D341Med (cell line): ENCODE results near the gene CDC6.

ENCODE experiments used
- DNase-seq: peaks from one replicate; pipeline ENCODE4 v3.0.0; 2012; ENCODE audit warnings: low spot score

Gene CDC6

DNA sequence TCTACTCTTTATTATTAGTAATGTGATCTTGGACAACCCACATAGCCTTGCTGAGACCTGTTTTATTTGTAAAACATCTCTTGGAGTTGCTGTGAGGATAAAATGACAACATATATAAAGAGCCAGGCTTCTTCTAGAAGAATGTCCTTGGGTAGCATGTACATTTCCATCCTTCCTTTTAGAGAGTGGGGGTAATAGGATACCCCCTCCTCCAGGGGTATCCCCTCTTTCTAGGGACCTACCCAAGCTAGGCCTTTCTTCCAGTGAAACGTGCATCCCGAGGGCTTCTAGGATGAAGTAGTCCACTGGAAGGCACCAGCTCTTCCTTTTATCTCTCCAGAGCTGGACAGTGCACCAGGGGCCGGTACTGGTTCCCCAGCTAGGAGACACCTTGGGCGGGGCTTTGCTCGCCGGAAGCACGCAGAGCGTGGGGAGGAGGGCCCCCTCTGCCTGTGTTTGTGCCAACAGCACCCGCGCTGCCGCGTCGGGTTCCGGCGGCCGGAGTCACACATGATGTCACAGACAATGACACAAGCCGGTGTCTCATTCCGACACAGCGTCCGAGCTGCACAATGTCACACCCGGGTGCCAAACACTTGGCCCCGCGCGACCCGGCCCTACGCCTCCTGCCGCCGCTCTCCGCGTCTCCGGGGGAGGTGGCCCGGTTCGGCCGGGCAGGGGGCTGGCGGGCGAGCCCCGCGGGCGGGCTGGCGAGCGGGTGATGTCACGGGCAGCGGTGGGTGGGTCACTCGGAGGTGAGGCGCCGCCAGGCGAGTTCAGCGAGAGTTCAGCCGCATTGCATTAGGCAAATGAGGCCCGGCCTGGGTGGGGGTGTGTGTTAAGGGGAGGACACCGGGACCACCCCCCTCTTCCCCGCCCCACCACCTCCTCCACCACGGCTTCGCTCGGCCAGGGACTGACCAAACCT, 53.5 kb downstream of the CDC6 start:
- peak; percentile 77 for DNase-seq

DNA sequence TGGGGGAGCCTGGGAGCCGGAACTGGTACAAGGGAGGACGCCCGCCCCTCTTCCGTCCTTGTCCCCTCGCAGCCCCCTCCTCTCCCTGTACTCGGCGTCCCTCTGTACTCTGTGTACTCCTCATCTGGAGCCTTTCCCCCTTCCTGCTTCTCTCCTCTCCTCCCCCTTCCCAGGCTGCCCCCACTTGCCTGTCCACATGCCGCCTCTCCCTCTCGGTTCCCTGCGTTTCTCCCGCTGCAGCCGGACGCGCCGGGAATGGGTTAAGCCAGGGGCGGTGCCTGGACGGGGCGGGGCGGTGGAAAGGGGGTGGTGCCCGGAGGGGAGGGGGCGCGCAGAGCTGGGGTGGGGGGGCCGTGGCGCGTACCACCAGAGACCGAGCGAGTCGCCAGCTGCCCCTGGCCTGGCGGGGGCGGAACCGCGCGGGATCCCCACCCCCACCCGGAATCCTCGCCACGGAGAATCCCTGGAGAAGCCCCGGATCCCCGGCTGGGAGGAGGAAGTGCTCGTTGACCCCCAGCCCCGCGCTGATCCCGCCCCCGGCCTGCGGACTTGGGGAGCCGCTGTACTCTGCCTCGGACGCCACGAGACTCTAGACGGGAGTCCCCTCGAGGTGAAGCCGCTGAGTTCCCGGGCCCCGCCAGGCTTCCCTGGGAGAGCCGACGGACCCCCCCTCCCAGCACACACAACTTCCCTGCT, 54.3 kb downstream of the CDC6 start:
- peak; percentile 90 for DNase-seq

DNA sequence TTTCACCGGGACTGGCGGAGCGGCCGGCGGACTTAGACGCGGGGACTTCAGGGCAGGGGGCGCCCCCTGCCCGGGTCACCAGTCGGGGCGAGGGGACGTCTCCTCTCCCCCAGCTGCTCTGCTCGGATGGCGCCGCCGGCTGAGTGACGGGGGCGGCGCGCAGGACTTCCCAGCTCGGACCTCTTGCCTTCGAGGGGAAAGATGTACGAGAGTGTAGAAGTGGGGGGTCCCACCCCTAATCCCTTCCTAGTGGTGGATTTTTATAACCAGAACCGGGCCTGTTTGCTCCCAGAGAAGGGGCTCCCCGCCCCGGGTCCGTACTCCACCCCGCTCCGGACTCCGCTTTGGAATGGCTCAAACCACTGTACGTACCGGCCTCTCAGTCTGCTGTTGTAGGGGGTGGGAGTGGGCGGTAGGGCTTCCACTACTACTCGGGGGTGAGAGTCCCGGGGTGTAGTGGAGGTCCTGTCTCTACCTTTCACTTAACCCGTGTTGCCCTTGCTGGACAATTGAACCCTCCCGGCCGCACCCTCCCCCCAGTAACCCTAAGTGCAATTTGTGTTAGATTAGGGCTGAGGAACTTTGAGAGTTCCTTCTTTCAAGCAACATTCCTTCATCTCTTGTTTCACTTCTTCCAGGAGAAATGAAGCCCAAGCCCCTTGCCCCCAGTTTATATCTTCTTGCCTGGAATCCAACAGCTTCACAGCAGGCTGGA, 55.0 kb downstream of the CDC6 start:
- no peak for DNase-seq

DNA sequence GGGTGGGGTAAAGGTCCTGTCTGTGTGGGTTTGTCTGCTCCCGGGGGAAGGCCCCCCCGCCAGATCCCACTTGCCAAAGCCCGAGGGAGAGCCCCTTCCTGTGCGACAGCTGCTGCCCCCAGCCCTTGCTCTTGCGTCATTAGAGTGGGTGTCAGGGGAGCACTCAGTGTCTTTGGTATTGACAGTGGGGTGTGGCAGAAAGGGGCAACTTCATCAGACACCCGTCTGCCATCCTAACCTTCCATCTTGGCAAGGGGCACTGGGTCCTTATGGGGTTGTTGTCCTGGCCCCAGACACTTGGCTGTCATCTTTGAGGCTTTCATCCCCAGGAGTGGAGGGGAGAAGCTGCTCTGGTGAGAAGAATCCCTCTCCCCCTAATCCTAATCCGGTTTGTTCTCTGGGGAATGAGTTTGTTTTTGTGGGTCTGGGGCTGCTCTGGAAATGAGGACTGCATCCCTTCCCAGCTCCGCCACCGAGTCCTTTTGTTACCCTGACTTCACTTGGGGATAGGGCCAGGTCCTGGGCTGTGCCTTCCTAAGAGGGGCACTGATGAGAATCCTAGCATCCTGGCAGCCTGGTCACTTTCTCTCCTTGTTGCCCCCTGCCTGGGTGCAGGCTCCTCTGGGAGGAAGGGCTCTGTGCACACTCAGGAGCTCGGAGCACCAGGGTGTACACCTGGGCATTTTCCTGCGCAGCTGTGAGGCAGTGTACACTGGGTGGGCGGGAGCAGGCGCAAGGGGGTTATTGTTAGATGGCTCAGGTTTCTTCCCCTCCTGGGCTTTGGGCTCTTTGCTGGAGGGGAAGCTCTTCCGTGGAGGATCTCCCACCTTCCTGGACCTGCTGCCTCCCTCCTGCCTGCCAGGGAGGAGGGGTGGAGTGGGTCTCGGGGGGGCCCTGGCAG, 55.8 kb downstream of the CDC6 start:
- DNase-seq: peak; percentile 86

DNA sequence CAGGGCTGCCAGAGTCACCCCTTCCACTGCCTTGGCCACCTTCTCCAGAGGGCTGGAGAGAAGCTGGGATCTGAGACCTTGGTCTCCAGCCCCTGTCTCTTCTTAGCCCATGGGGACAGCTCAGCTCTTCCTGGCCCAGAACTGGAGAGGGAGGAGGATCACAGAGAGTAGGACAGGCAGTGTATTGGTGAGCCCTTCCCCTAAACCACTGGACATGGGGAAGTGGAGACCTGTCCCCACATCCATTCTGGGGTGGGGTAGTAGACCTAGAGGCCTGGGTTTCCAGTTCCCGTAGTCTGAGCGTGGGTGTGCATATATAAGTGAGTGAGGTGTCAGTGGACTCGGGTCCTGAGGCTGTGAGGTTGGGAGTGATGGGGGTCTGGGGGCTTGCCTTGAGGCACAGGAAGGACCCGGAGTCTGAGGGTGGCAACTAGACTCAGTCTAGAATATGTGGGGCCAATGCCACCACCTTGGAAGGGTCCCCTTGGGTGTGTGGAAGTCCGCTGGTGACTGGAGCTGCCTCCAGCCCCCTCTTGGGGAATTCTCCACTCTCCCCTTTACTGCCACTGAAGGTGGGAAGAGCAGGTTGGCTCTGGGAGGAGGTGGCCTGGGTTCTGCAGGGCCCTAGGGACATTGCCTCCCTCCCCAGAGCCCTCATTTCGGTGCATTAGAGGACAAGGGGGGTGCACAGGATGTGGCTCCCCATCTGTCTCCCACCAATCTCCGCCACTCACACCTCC, 56.9 kb downstream of the CDC6 start:
- DNase-seq: peak; percentile 78

DNA sequence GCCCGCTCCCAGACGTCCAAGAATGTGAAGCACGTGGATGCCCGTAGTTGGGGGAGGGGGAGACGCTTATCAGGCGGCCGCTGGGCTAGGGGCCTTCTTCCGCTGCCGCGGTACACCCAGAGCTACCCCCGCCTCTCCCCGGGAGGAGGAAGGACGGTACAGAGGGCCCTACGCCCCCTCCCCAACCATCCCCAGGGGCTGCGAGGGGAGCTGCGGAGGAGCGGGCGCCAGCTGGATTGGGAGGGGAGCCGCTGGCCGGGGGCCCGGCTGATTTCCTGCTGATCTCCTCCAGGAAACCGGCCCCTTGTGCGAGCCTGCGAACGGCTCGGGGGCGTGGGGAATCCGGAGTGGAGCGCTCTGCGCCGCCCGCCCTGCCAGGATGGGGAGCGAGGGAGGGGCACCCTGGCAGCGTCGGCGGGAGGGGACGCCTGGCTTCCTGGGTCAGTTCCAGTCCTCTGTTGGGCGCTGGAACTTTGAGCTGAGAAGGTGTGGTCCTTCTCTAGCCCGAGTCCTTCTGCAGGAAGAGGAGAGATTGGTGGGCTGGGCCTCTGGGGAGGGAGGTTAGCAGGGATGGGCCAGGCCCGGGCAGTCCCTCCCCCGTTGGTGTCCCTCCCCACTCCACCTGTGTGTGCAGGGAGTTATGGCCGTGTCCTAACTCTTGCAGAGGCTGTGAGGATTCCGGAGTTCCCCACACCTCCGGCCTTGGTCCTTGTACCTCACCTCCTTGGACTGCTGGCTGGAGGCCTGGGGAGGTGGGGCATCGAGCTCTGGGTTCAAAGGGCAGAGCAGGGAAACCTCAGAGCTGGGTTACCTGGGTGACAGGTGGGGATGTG, 57.7 kb downstream of the CDC6 start:
- DNase-seq: peak; percentile 80

DNA sequence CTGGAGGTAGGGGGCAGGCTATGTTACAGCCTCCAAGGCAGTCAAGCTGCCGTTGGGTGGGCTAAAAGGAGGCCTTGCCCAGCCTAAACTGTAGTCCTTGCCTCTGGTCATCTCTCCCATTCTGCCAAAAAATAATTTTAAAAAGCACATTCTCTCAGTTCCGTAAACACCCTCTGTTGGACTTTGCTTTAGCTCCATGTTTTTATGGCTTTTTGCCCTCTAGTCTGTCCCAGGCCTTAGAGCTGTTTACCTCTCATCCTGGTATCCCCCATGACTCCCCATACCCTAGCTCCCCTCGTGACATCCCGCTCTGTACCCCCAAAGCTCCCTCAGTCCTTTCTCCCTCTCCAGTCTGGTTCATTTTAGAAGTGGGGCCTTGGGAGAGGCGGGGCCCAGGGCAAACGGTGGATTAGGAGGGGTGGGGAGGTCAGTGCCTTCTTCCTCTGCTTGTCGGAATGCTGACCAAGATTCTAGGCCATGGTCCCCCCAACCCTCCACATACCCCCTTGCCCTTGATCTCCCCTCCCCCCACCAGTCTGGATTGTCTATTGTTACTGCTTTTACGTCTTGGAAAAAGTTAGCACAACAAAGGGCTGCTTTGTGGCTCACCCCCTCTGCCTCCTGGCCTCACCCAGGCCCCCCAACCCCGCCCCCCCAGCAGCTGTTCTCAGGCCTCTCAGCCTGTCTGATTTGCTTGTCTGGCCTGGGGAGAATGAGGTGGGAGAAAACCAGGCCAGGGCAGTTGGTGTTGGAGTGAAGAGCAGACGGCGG, 58.5 kb downstream of the CDC6 start:
- DNase-seq: no peak

DNA sequence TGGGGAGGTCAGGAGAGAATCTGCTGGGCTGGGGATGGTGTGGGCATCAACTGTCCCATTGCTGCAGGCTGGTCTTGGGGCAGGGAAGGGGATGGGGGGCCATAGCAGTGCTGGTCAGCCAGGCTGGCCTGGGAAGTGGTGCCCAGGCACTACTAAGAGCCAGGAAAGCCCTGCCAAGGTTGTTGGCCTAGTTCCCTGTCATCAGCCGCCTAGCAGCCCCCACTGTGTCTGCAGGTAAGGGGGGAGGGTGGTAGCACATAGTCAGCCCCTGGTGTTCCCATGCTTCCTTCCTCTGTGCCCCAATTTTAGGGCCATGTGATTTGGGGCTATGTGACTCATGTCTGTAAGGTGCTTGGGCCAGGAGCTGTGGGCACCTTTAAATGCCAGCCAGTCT, 59.1 kb downstream of the CDC6 start:
- no peak for DNase-seq

DNA sequence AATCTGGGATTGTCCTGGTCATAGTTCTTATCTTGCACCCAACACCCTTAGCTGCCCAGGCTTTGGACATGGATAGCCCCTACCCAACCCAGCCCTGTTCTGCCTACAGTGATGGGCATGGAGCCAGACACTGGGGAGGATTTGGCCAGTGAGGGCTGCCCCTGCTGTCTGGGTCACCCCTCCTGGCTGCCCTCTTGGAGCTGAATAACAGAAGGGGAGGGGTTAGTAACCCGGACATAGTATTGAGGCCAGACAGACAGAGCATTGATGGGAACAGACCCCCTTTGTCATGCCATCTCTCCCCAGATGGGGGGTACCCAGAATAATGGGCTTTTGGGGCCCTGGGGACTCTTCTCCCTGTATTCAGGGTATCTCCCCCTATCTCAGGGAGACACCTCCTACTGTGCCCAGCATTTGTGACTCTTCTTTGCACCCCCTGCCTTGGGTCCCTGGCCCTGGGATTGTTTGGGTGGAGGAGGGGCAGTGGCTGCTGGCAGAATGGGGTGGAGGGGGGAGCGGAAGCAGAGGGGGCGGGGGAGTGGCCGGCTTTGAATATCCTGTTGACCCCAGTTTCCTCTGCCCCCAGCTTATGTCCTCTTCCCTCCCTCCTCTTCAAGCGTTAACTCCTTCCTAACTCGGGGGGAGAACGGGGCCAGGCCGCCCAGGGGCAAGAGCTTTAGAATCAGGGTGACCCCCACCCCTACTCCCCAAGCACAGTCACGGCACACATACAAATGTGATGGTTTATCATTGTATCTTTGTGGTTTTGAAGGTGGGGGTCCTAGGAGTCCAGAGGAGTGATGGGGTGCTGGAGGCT, 59.8 kb downstream of the CDC6 start:
- no peak for DNase-seq

DNA sequence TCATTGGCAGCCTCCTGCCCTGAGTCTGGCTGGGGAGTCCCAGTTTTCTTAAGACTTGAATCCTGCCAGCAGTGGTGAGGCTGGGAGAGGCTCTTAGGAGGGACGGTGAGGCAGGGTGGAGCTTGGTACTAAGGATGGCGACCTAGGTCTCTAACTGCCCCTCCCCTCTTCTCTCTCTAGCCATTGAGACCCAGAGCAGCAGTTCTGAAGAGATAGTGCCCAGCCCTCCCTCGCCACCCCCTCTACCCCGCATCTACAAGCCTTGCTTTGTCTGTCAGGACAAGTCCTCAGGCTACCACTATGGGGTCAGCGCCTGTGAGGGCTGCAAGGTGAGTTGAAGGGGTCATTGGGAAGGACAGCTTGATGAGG, 60.4 kb downstream of the CDC6 start:
- no peak for DNase-seq

DNA sequence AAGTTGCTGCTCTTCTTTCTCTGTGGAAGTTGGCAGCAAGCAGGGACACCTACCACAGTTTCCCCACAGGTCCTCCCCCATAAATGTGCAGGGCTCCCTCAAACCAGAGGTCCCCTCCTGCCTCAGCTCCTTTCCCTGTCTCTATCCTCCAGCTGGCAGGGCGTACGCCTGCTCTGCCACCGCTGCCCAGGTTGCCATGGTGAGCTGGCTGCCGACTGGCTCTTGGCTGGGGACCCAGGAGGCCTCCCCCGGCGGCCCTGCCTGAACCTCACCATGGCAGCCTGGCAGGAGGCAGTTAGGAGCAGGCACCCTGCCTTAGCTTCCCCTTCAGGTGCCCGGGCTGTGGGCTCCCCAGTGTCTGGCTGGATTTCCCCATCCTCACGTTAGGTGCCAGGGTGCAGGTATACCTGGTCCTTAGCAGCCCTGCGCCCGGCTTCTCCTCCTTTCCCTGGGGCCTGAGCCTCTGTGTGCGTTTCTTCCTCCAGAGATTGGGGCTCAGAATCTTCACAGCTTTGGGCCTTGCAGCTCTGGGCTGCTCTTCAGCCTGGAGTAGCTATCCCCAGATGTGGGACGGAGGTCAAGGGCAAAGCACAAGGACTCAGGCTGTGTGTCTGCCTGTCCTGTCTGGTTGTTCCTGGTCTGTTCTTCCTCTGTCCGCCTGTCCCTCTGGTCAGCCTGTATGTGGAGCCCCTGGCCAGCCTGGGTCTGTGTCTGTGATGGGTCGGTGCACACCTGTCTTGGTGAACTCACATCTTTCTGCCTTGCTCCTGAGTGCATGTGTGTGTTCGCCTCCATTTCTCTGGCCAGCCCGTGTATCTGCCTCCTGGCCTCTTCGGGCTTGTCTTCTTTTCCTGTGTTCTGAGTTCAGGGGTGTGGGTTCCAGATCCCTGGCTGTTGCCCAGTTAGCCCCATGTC, 61.1 kb downstream of the CDC6 start:
- no peak for DNase-seq

DNA sequence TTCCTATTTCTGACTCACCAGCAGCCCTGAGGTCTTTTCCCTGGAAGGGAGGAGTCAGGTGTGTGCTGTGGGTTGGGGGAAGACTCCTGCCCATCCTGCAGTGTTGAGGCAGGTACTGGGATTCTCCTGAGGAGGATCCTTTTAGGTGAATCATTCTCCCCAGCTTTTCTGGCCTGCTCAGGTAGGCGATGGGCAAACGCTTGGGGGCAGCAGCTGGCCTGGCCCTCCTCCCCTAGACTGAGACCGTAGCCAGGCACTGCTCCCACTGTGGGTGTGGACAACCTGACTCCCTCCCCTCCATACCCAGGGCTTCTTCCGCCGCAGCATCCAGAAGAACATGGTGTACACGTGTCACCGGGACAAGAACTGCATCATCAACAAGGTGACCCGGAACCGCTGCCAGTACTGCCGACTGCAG, 61.8 kb downstream of the CDC6 start:
- no peak for DNase-seq

DNA sequence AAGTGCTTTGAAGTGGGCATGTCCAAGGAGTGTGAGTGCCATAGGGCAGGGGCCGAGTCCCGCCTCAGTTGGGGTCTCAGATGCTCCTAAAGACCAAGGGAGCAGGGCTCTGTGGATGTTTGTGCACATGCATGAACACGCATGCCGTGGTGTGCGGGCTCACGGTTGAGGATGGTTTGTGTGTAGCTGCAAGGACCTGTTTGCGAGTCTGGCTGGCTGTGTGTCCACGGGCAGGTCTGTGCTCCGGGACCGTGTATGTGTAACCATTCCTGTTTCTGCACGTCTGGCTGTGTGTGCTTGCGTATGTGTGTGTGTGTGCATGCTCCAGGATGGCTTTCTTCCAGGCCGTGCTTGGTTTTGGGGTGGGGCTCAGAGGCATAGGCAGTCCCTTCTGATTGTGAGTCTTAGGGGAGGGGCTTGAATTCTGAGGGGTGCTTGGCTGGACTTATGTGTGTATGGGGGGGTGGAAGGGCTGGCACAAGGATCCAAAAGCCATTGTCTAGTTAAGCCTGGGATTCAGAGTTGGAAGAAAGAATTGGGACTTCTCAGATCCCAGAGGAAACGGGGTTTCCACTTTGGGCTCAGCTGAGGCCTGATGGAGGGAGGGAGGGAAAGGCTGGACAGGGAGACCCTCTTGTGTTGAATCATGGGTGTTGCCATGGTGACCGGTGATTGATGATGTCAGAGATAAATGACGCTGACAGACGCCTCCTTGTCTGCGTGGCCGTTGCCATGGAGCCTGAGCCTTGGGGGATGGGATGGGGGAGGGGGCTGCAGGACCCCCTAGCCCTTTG, 62.4 kb downstream of the CDC6 start:
- no peak for DNase-seq

DNA sequence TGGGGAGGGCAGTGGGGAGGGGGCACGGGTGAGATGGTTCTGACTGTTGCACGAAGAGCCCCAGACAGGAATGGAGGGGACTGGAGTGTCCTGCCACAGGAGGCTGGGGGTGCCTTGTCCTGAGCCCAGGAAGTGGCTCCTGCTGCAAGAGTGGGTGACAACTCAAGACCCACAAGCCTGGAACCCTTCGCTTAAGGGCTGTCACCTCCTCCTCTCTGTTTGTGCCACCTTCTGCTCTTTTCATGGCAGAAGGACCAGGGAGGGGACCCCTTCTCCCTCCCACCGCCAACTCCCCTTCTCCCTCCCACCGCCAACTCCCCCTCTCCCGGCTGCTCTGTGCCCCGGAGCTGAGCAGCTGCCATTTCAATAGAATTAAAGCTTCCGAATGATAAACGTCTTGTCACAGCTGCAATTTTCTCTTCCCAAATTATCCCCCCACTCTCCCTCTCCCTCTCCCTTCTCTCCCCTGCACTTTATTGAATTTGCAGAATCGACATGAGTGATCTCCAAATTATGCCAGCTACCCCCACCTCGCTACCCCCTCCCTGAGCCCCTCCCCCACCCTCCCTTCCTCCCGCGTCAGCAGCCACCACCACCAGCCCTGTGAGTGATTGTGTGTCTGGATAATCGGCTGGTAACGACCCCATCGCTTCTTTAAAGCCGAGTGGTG, 63.1 kb downstream of the CDC6 start:
- no peak for DNase-seq

DNA sequence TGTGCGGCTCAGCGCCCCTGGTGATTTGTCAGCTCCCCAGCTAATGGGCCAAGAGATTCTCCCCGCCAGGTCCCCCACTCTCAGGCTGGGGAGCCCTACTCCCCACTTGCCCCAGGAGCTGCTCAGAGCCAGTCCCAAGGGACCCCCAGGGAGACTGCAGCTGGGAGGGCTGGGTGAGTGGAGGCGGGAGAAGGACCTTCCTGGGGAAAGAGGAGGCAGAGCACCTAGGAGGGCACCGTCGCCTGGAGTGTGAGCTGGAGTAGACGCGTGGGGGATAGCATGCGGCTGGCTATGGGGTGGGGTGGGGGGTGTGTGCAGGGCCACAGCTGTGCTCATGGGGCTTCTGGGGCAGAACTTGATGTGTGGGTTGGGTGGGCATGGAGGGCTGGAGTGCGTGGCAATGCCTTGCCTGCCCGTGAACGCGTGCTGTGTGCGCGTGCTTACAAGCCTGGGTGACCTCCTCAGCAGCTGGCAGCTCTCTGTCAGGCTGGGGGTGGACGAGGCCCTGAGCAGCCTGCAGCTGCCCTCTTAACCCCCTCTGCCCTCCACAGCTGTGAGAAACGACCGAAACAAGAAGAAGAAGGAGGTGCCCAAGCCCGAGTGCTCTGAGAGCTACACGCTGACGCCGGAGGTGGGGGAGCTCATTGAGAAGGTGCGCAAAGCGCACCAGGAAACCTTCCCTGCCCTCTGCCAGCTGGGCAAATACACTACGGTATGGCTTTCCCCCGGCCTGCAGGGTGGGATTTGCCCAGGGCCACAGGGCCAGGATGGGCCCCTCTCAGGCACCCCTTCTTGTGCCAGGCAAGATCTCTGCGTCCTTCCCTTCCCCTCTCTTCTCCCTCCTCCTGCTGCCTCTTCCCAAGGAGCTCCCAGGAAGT, 63.9 kb downstream of the CDC6 start:
- no peak for DNase-seq
